NOMO-1 (cell line): Measurements from ENCODE around the gene AP1S1.
"Not testable (repeated sequence)": the region's sequence is repeated elsewhere in the genome, so short reads cannot be mapped to it uniquely, and the experiment has no call there.

Experiments
- DNase-seq, 2 experiments: peaks; one replicate each; lab custom pipeline; 2025; ENCODE audit not compliant: unreplicated experiment in 2 of 2; lab: John Stamatoyannopoulos, UW

The AP1S1 gene

DNA sequence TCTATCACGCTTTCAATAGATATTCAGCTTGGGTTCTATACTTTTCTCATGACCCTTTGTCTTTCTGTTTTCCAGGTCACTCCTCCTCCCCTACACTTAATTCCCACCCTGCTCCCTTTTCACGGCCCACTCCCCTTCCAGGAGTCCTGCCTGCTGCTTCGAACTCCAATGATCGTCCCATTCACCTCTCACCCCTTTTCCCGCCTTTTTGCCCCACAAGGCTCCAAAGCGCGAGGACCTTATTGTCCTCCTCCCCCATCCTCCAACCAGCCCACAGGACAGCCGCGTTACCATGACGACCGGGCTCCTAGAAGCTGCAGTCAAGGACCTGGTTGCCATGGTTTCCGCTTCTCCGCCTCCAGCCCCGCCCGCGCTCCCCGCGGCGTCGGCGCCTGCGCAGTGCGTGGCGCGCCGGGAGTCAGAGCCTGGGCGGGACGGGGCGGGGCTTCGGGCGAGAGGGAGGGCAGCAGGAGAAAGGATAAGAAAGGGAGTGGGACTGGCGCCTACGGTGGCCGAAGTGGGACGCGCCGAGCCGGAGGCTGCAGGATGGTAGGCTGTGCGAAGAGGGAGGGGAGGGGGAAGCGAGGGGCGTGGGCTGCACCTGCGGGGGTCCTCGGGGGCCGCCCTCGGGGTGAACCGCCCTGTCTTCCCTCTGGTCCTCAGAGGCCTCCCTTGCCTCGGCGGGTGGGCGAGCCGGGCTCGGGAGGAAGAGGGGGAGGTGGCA, at the start of gene AP1S1:
Gene AP1S1, plus strand, starts transcription at position 508 of the 724 bp plus-strand sequence. Its CDS starts 39 bp downstream, at position 547.
- peak; percentile 87 to 94 for DNase-seq

DNA sequence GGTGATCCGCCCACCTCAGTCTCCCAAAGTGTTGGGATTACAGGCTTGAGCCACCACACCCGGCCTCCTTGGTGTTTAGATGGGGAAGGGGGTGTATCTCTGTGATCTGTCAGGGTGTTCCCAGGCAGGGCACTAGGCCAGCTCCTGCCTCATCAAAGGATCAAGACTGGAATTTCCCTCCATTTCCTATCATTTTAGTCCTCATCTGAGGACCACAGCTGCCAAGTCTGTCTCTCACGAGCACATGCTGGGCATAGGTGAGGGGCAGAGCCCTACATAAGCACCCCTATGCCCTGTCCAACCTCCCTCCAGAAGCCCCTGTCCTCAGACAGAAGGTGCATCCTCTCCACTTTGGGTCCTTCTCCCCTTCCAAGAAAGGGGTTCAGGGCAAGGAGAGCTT, 49.5 kb upstream of the AP1S1 start:
- DNase-seq: no peak

DNA sequence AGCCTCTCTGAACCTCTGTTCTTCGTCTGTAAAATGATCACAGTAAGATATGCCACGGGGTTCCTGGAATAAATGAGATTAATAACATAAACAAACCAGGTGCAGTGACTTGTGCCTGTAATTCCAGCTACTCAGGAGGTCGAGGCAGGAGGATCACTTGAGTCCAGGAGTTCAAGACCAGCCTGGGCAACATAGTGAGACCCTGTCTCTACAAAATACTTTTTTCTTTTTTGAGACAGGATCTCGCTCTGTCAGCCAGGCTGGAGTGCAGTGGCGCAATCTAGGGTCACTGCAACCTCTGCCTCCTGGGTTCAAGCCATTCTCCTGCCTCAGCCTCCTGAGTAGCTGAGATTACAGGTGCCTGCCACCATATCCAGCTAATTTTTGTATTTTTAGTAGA, 49.0 kb upstream of the AP1S1 start:
- DNase-seq: not testable (repeated sequence)

DNA sequence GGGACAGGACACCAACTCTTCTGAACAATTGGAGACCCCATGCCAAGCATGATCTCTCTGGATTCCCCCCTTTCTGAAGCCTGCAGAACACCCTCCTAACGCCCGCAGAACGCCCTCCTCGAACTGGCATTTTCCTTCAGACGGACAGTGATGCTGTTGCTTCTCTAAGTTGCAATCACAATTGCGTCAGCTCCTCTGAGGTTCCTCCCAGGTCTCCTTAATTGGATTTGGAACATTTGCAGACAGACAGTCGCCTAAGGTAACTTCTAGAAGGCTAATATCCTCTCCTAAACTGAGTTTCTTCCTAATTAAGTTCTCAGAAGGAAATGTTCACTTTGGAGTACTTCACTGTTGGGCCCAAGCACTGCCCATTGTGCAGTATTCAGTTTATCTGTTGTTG, 47.9 kb upstream of the AP1S1 start:
- DNase-seq: peak in 1 of 2 experiments; percentile 33

DNA sequence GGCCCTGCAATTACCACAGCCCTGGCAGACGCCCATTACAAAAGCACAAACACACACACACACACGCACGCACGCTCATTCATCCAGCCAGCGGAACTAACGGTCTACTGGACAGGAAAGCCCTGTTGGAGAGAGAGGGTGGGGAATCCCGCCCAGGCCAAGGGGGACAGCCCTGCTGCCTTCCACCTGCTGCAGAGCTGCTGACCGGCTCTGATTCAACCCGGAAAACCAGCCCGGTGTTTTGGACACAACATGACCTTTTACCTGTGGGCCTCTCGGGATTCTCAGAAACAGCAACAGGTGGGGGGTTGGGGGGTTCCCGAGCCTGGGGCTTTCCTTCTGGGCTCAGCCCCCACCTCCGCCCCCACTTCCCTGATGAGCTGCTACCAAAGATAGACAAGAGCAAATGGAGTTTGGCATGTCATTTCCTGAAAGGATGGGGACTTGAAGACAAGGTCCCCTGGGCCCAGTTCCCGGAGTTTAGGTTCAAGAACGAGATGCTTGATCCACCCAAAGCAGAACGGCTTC, 45.9 kb upstream of the AP1S1 start:
- peak; percentile 24 to 63 for DNase-seq

DNA sequence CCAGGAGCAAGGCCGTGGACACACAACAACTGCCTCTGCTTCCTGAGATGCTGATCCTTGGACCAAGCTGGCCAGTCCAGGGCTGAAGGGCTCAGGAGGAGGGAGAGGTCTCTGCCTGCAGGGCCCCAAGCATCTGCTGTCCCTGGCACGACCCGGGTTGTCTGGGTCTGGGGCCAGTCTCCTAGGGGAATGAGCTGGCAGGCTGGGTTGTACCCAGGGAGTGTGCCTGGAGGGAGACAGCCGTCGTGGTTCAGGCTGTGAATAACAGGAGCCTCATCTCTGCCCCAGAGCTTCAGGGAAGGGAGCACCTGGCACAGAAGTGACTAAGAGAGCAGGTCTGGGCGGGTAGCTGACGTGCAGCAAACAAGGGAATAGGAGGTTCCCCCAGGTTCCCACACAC, 45.3 kb upstream of the AP1S1 start:
- DNase-seq: no peak

DNA sequence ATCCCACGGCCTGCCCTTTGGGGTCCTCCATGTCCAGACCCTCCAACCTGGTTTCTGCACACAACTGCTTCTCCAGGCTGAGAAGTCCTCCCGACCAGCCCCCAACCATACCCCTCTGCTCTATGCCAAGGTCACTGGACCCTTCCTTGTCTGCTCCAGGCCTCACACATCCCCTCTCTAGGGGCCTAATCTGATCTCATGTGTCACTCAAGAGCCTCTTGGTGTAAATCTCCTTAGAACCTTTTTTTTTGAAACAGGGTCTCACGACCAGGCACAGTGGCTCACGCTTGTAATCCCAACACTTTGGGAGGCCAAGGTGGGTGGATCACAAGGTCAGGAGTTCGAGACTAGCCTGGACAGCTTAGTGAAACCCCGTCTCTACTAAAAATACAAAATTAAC, 44.9 kb upstream of the AP1S1 start:
- no peak for DNase-seq

DNA sequence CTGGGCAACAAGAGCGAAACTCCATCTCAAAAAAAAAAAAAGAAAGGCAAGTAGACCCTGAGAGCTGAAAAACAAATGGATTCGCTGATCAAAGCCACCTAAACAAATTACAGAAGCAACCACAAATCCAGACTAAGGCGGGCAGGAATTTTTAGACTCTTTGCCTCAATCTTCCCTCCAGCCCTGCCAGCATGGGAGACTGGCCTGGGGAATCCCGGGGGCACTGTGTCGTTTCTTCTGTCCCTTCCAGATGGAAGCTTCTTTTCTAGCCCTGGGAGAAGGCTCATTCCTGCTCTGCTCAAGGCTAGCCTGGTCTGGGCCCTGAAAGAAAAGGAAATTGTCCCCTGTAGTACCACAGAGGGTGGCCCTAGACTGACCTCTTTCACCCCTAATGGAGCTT, 43.0 kb upstream of the AP1S1 start:
- no peak for DNase-seq

DNA sequence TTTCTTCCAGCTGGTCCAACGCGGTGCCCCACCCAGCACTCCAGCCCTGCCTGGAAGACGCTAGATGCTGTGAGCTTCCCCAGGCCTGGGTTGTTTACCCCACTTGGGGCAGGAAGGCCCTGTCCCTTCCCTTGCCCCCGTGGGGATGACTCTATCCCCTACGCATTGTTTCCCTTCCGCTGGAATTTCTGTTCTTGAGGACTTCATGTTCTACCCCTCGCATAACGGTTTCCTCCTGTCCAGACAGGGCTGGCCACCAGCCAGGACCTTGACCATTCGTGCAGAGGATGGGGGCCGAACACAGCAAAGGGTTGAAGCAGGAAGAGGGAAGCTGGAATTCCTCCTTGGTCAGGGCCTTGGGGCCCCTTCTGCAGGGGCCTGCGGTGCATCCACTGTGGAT, 42.0 kb upstream of the AP1S1 start:
- DNase-seq: no peak

DNA sequence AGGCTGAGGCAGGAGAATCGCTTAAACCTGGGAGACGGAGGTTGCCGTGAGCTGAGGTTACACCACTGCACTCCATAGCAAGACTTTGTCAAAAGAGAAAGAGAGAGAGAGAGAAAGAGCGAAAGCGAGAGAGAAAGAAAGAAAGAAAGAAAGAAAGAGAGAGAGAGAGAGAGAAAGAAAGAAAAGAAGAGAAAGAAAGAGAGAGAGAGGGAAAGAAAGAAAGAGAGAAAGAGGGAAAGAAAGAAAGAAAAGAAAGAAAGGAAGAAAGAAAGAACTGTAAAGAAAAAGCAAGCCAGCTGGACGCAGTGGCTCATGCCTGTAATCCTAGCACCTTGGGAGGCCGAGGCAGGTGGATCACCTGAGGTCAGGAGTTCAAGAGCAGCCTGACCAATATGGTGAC, 41.1 kb upstream of the AP1S1 start:
- not testable (repeated sequence) for DNase-seq

DNA sequence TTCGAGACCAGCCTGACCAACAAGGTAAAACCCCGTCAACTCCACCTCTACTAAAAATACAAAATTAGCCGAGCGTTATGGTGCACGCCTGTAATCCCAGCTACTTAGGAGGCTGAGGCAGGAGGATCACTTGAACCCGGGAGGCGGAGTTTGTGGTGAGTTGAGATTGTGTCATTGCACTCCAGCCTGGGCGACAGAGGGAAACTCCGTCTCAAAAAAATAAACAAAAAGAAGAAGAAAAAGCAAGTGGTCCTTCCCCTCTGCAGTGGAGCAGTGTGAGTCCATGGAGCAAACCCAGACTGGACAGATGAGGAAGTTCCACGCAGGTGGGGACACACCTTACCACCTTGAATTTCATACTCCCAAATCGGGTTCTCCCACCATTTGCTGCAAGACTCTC, 40.4 kb upstream of the AP1S1 start:
- no peak for DNase-seq

DNA sequence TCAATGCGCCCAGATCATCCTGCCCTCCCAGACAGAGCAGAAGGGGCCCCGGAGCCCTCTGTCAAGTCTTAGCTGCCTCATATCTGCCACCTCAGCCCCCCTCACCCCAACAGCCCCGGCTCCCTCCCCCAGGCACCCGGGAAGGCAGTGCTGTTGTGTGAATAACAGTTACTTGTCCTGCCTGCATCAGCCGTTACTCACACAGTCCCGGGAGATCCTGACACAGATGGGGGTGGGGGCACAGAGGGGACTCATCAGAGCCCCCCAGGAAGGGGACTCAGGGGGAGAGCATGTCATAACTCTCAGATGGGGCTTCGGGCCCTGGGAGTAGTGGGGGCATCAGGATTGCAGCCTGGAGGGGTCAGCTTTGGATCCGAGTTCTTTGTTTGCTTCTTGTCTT, 39.8 kb upstream of the AP1S1 start:
- no peak for DNase-seq

DNA sequence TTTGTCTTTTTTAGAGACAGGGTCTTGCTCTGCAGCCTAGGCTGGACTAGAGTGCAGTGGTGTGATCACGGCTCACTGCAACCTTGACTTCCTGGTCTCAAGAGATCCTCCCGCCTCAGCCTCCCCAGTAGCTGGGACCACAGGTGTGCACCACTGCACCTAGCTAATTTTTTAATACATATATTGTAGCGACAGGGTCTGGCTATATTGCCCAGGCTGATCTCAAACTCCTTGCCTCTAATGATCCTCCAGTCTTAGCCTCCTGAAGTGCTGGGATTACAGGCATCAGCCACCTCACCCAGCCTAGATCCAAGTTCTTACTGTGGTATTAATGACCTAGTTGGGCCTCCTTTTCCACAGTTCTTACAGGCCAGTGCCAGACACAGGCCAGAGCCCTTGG, 39.1 kb upstream of the AP1S1 start:
- no peak for DNase-seq

DNA sequence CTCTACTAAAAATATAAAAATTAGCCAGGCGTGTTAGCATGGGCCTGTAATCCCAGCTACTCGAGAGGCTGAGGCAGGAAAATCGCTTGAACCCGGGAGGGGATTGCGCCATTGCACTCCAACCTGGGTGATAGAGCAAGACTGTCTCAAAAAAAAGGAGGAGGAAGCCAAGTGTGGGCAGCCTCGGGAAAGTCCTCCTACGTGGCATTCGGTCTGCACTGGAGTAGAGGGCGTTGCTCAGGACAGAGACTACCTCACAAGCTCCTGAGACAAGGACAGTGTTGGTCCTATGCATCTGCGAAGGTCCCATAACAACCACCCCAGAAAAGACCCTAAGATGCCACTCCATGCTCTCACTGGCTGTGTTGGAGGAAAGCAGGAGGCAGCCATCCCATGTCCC, 37.4 kb upstream of the AP1S1 start:
- no peak for DNase-seq

DNA sequence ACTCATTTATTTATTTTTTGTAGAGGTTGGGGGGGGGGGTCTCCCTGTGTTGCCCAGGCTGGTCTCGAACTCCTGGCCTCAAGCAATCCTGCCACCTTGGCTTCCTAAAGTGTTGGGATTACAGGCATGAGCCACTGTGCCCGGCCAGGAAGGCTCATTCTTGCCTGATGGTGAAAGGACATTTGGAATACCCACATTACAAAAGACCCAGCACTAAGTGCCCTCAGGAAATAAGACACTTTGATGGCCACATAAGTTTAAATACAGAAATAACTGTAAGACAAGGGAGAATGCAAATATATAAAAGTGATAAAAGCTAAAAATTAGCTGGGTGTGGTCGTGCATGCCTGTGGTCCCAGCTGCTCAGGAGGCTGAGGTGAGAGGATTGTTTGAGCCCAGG, 35.4 kb upstream of the AP1S1 start:
- DNase-seq: no peak

DNA sequence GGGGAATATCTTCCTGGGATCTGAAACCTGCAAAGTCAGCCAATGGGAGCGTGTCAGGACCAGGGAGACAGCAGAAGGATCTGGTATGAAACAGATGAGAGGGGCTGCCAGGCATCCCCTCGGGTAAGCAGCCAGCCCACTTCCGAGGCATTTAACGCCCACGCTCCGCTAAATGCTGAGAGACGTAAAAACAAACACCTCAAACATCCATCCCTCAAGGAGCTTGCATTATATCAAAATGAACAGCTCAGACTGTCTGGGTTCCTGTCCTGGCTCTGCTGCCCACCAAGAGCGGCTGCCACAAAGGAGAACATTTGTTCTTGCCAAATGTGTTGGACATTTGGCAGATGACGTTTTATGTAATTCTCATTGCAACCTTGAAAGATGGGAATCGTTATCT, 34.4 kb upstream of the AP1S1 start:
- DNase-seq: no peak

DNA sequence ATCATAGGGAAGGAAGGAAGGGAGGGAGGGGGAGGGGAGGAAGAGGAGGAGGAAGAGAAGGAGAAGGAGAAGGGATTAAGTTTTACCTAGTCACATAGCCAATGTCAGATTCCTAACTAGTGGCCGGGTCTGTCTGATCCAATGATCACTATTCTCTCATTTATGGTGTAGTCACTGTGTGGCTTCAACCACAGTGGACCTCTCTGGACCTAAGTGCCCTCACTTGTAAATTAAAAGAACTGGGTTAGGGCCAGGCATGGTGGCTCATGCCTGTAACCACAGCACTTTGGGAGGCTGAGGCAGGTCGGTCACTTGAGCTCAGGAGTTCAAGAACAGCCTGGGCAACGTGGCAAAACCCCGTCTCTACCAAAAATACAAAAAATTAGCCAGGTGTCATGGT, 34.0 kb upstream of the AP1S1 start:
- no peak for DNase-seq

DNA sequence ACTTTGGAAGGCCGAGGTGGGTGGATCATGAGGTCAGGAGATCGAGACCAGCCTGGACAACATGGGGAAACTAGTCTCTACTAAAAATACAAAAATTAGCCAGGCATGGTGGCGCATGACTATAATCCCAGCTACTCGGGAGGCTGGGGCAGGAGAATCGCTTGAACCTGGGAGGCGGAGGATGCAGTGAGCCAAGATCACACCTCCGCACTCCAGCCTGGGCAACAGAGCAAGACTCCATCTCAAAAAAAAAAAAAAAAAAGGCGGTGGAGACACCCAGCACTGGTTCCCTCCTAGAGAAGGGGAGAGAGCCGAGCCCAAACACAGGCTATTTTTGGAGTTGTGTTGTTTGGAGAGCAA, 32.7 kb upstream of the AP1S1 start:
- DNase-seq: not testable (repeated sequence)

DNA sequence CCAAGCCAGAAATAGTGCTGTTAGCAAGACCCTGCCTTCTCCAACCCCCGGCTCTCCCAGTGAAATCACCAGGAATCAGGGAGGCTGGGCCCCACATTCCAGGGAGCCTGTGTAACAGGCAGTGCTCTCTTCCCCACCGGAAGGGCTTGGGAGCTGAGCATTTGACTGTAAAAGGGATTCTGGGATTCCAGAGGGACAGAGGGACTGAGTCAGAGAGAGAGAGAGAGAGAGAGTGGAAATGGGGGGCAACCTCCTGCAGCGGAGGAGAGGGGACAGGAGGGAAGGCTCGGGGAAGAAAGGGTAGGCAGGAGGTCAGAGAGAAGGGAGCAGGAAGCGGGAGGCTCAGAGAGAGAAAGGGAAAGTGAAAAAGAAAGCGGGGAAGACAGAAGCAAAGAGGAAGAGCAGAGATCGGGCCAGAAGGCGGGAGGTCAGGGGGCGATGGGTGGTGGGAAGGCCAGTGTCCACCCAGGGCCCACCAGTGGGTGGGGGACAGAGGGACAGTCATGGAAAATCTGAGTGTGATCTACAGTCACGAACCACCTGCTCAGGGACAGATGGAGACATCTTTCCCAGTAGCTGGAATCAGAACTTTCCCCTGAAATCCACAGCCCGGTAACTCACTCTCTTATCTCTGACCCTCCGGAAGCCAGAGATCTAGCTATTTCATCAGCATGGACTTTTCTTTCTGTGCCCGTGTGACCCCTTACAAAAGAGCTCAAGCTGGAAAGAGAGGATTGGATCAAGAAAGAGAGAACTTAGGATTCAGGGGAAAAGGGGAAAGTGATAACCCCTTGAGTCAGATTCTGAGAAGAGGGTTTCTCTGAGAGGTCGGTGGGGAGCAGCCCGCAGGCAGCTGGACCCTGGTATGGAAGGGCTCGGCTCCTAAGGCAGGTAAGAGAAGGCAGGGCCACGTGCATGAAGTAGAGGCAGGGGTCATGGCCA, 32.0 kb upstream of the AP1S1 start:
- peak in 1 of 2 experiments; percentile 60 for DNase-seq

DNA sequence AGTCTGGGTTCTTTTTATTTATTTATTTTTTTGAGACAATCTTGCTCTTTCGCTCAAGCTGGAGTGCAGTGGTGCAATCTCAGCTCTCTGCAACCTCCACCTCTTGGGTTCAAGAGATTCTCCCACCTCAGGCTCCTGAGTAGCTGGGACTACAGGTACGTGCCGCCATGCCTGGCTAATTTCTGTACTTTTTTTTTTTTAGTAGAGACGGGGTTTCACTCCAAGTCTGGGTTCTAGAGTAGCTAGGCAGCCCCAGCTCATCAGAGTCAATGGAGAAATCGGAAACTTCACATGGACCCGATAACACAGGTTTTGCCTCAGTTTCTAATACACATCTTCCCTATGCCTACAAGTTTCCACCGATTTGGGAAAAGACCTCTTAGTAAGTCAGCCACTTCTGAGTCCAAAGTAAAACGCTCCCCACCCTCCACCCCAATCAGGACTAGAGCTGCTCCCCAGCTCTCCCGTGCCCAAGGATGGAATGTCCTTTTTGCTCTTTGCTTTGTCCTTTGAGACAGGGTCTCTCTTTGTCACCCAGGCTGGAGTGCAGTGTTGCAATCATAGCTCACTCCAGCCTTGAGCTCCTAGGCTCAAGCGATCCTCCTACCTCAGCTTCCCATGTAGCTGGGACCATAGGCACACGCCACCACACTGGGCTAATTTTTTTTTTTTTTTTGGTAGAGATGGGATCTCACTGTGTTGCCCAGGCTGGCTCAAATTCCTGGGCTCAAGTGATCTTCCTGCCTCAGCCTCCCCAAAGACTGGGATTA, 31.2 kb upstream of the AP1S1 start:
- no peak for DNase-seq

DNA sequence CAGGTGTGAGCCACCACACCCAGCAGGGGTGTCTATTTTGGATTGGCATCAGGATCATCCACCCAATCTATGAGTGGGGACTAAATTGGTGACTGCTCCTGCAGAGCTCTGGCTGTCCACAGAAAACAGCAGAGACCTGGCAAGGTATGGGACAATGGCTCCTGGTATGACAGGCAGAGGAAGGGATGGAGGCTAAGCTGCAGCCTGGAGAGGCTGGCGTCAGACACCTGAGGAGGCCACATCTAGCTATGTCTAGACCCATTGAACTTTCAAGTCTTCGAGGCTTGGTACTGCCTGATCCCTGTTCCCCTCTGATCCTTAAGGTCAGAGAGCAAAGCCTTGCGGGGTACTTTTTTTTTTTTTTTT, 30.6 kb upstream of the AP1S1 start:
- no peak for DNase-seq
